OCI-M1 (cell line): ENCODE data around the gene PTPRCAP.
A peak's percentile ranks its signal among the peaks of the same experiment; 100 is the strongest.

Experiments used
- DNase-seq: peaks from one replicate; lab custom pipeline; 2025; lab: John Stamatoyannopoulos, UW

PTPRCAP gene

DNA sequence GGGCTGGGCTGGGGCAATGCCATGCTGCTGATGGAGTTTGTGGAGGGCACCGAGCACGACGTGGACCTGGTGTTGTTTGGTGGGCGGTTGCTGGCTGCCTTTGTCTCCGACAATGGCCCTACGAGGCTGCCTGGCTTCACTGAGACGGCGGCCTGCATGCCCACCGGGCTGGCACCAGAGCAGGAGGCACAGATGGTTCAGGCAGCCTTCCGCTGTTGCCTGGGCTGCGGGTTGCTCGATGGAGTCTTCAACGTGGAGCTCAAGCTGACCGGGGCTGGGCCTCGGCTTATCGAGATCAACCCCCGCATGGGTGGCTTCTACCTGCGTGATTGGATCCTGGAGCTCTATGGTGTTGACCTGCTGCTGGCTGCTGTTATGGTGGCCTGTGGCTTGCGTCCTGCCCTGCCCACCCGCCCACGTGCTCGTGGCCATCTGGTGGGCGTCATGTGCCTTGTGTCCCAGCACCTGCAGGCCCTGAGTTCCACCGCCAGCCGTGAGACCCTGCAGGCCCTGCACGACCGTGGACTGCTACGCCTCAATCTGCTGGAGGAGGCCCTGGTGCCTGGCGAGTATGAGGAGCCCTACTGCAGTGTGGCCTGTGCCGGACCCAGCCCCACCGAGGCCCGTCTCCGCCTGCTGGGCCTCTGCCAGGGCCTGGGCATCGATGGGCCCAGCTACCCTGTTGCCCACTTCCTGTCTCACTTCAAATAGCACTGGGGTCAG is 13.4 kb downstream of the PTPRCAP start:
- DNase-seq = no peak

- DNase-seq = no peak
Measured at GRCh38 chr11:67423466-67423865, 14.0 kb downstream of the PTPRCAP start.

DNA sequence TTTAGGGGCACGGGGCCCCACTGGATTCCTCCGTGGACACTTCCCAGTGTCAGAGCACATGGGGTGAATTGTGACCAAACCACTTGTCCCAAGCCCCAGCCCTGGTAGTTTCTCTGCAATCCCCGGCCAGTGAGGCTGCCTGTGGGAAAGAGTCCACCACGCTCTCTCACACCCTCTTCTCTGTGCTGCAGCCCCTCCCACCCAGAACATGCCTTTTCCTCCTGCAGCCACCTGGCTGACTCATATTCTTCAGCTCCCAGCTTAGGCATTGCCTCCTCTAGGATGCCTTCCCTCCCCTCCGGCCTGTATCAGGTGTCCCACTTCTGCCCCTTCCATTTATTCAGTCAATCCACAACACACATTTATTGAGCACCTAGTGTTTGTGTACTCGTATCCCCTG is 14.6 kb downstream of the PTPRCAP start:
- DNase-seq = no peak

DNA sequence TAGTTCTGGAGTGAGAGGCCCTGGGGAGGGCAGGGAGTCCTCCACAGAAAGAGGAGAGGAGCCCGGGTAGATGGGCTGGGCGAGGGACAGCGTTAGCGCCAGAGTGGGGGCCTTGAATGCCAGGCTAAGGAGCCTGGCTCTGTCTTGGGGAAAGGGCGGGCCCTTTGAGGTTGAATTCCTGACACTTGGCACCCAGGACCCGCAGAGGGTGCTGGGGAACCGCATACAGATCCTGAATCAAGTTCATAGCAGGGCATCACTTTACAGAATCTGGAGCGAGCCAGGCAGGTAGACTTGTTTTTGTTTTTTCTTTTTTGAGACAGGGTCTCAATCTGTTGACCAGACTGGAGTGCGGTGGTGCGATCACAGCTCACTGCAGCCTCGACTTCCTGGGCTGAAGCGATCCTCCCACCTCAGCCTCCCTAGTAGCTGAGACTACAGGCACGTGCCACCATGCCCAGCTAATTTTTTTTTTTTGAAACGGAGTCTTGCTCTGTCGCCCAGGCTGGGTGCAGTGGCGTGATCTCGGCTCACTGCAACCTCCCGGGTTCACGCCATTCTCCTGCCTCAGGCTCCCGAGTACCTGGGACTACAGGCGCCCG is 16.0 kb downstream of the PTPRCAP start:
- no peak for DNase-seq

DNA sequence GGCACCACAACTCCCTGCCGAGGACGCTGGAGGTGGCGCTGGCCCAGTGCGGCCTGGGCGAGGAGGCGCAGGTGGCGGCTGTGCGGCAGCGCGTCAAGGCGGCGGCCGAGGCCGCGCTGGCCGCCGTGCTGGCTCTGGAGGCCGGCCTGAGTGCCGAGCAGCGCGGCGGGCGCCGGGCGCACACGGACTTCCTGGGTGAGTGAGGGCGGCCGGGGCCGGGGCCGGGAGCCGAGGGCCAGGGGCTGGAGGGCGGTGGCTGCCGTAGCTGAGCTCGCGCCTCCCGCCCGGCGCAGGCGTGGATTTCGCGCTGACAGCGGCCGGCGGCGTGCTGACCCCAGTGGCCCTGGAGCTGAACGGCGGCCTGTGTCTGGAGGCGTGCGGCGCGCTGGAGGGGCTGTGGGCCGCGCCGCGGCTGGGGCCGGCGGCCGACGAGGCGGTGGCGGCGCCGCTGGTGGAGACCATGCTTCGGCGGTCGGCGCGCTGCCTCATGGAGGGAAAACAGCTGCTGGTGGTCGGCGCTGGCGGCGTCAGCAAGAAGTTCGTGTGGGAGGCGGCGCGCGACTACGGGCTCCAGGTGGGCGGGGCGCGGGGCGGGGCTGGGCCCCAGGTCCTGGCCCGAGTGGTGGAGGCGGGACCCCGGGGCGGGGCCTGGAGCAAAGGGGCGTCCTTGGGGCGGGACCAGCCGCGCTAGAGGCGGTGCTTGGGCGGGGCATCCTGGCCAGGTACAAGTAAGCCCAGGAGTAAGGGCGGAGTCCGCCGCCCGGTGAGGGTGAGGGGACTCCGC is 16.6 kb downstream of the PTPRCAP start:
- peak; percentile 93 for DNase-seq

- no peak for DNase-seq
Measured at GRCh38 chr11:67420147-67420645, 17.3 kb downstream of the PTPRCAP start.

- no peak for DNase-seq
Measured at GRCh38 chr11:67419325-67420049, 18.0 kb downstream of the PTPRCAP start.

GRCh38 chr11:67418476-67419281 is 18.8 kb downstream of the PTPRCAP start:
- no peak for DNase-seq

DNA sequence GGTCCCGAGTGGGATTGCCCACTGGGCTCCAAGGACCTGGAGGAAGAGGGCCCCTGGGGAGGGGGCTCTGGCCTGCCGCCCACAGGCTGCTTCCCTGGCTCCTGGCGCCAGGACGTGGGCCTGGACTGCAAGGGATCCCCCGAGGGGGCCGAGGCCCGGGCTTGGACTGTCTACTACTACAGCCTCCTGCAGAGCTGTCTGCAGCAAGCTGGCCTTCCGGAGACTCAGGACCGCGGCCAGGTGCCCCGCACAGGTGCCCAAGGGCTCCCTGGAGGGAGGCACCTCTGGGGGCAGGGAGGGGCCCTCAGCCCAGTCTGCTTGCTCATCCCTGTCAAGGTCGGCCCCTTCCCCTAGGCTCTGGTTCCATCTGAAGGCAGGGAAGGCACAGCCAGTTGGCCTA is 20.1 kb downstream of the PTPRCAP start:
- no peak for DNase-seq

- DNase-seq = no peak
Measured at GRCh38 chr11:67416416-67417335, 20.8 kb downstream of the PTPRCAP start.

DNA sequence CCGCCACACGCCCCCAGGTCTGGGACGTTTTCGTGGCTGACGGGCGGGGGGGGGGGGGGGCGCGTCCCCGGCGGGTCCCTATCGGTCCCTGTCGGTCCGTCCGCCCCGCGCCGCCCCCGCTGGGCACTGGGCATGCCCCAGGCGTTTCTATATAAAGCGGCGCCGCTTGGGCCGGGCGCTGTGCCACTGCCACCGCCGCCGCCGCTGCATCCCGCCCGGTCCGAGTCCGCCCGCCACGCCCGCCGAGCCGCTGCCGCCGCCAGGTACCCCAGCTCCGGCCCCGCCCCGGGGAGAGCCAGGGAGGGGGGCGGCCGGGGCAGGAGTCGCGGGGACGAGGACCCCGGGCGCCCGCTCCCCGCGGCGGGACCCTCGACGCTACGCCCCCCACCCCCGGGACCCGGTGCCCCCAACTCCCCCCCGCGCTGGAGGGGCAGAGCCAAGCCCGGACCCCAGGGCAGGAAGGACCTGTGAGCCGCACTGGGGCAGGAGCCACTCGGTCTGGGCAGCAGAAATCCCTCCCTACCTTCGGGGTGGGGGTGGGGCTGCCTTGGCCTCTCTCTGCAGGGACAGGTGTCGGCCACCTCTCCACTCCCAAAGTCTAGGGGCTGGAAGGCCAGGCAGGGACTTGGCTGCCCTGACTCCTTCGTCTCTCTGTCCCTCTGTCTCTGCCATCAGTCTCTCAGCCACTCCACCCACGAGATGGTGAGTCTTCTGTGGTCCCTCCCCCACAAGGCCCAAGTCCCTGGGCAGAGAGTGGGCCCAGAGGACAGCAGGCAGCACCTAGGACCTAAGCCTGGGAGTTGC is 21.8 kb downstream of the PTPRCAP start, which contains the start of gene CARNS1:
TSS of gene CARNS1 (plus strand) at position 178 of the 804 bp plus-strand sequence. CDS start at position 700, 522 bp downstream.
- DNase-seq = no peak

DNA sequence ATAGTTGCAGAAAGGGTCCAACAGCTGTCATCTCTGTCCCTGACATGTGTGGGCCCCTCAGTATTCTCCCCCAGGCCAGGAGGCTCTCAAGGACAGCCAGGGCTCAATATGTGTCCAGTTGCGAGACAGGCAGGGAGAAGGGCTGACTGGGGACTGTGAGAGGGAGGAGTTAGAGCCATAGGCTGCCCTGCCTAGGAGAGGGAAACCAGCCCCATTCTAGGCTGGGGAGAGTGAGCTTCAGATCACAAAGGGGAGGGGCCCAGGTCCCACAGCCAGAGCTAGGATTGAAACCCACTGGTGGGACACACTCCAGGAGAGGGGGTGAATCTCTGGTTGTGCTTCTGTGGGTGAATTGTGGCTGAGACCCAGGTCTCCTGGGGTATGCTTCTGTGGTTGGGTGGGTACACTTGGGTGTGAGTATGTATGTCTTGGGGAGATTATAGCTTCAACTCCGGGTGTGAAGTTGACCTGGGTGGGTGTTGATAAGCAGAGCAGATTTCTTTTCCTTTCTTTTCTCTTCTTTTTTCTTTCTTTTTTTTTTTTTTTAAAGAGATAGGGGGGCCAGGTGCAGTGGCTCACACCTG is 24.1 kb downstream of the PTPRCAP start:
- no peak for DNase-seq

GRCh38 chr11:67412495-67413179 is 24.8 kb downstream of the PTPRCAP start:
- no peak for DNase-seq

GRCh38 chr11:67411785-67412152 is 25.7 kb downstream of the PTPRCAP start:
- DNase-seq = no peak

- no peak for DNase-seq
Measured at GRCh38 chr11:67410984-67411784, 26.3 kb downstream of the PTPRCAP start.

GRCh38 chr11:67410369-67410831 is 27.1 kb downstream of the PTPRCAP start:
- no peak for DNase-seq

GRCh38 chr11:67409781-67410368 is 27.6 kb downstream of the PTPRCAP start:
- DNase-seq = no peak
